H9 (cell line): ENCODE data around the gene CCDC172. TPM values are rescaled to one million over a fixed set of nuclear protein-coding genes. Genes with fewer than 3 reads are reported as not detected.

Experiments used
- DNase-seq: peaks from one replicate; pipeline ENCODE4 v3.0.0-alpha.2; 2017
- H2AFZ ChIP-seq: one replicate; pipeline ENCODE4 v1.6.1; 2013; ENCODE audit warnings: mild to moderate bottlenecking, low read length, control low read depth, moderate library complexity
- H2AK5ac ChIP-seq: 2 replicates; pipeline ENCODE4 v1.6.1; 2013; ENCODE audit warnings: low read length, control low read depth, mixed read lengths; ENCODE audit not compliant: insufficient read length
- H2BK120ac ChIP-seq: one replicate; pipeline ENCODE4 v1.6.1; 2013; ENCODE audit warnings: low read depth, mild to moderate bottlenecking, low read length, control low read depth, inconsistent platforms; ENCODE audit not compliant: poor library complexity, severe bottlenecking
- H2BK12ac ChIP-seq: 2 replicates; pipeline ENCODE4 v1.6.1; 2013; ENCODE audit warnings: low read length, control low read depth, mixed read lengths, low read depth; ENCODE audit not compliant: insufficient read length
- H2BK15ac ChIP-seq: 2 replicates; pipeline ENCODE4 v1.6.1; 2013; ENCODE audit warnings: low read depth, low read length, control low read depth
- H2BK20ac ChIP-seq: one replicate; pipeline ENCODE4 v1.6.1; 2013; ENCODE audit warnings: low read depth, mild to moderate bottlenecking, low read length, control low read depth, inconsistent platforms; ENCODE audit not compliant: poor library complexity, severe bottlenecking
- H2BK5ac ChIP-seq: 2 replicates; pipeline ENCODE4 v1.6.1; 2013; ENCODE audit warnings: low read length, control low read depth, mixed read lengths; ENCODE audit not compliant: insufficient read length
- H3K14ac ChIP-seq: 2 replicates; pipeline ENCODE4 v1.6.1; 2013; ENCODE audit warnings: low read length, control low read depth; ENCODE audit not compliant: insufficient read depth
- H3K18ac ChIP-seq: 2 replicates; pipeline ENCODE4 v1.6.1; 2013; ENCODE audit warnings: low read depth, mild to moderate bottlenecking, mixed read lengths, low read length, control low read depth; ENCODE audit not compliant: insufficient read length
- H3K23ac ChIP-seq: 2 replicates; pipeline ENCODE4 v1.6.1; 2013; ENCODE audit warnings: low read length, control low read depth, mixed read lengths, low read depth; ENCODE audit not compliant: insufficient read length
- H3K23me2 ChIP-seq: 2 replicates; pipeline ENCODE4 v1.6.1; 2013; ENCODE audit warnings: low read depth, mild to moderate bottlenecking, mixed read lengths, low read length, control low read depth; ENCODE audit not compliant: insufficient read length, poor library complexity, severe bottlenecking
- H3K27ac ChIP-seq: 2 replicates; pipeline ENCODE4 v1.5.1; 2013; ENCODE audit warnings: low read length, control low read depth, mixed read lengths, low read depth; ENCODE audit not compliant: insufficient read length
- H3K27me3 ChIP-seq: 2 replicates; pipeline ENCODE4 v1.6.1; 2013; ENCODE audit warnings: low read length, control low read depth, inconsistent platforms; ENCODE audit not compliant: insufficient read depth
- H3K4ac ChIP-seq: 2 replicates; pipeline ENCODE4 v1.6.1; 2013; ENCODE audit warnings: low read depth, mild to moderate bottlenecking, control low read depth, inconsistent platforms, low read length, moderate library complexity
- H3K4me1 ChIP-seq: 2 replicates; pipeline ENCODE4 v1.6.1; 2013; ENCODE audit warnings: low read length, control low read depth, inconsistent platforms; ENCODE audit not compliant: insufficient read depth
- H3K4me2 ChIP-seq: 2 replicates; pipeline ENCODE4 v1.6.1; 2013; ENCODE audit warnings: low read length, control low read depth, mixed read lengths; ENCODE audit not compliant: insufficient read length, insufficient read depth
- H3K56ac ChIP-seq: 2 replicates; pipeline ENCODE4 v1.6.1; 2013; ENCODE audit warnings: low read depth, mild to moderate bottlenecking, mixed read lengths, low read length, control low read depth; ENCODE audit not compliant: insufficient read length
- H3K79me1 ChIP-seq: 2 replicates; pipeline ENCODE4 v1.6.1; 2013; ENCODE audit warnings: low read depth, mild to moderate bottlenecking, moderate library complexity, low read length, control low read depth, inconsistent platforms; ENCODE audit not compliant: insufficient read depth, poor library complexity, severe bottlenecking
- H3K79me2 ChIP-seq: 2 replicates; pipeline ENCODE4 v1.6.1; 2013; ENCODE audit warnings: low read length, control low read depth, inconsistent platforms; ENCODE audit not compliant: insufficient read depth
- H3K9ac ChIP-seq: 2 replicates; pipeline ENCODE4 v1.6.1; 2013; ENCODE audit warnings: low read length, control low read depth, mixed read lengths; ENCODE audit not compliant: insufficient read length; ENCODE audit errors: extremely low read depth
- H3K9me3 ChIP-seq: one replicate; pipeline ENCODE4 v1.6.1; 2013; ENCODE audit warnings: low read depth, low read length, inconsistent platforms; ENCODE audit not compliant: control insufficient read depth
- H3T11ph ChIP-seq: one replicate; pipeline ENCODE4 v1.6.1; 2013; ENCODE audit warnings: mild to moderate bottlenecking, low read length, control low read depth, inconsistent platforms
- H4K20me1 ChIP-seq: one replicate; pipeline ENCODE4 v1.6.1; 2013; ENCODE audit not compliant: control insufficient read depth, insufficient read length, insufficient read depth
- H4K5ac ChIP-seq: 2 replicates; pipeline ENCODE4 v1.6.1; 2013; ENCODE audit warnings: low read depth, mild to moderate bottlenecking, mixed read lengths, low read length, control low read depth; ENCODE audit not compliant: insufficient read length
- H4K8ac ChIP-seq: replicated peaks from 2 replicates; pipeline ENCODE4 v1.6.1; 2013; ENCODE audit warnings: low read length, control low read depth, mixed read lengths, low read depth; ENCODE audit not compliant: insufficient read length
- H4K91ac ChIP-seq: 2 replicates; pipeline ENCODE4 v1.6.1; 2013; ENCODE audit warnings: low read depth, mild to moderate bottlenecking, moderate library complexity, mixed read lengths, low read length, control low read depth; ENCODE audit not compliant: insufficient read length
- H3K27ac Mint-ChIP-seq, 3 experiments: 2 replicates in 2 of 3; 3 replicates in 1 of 3; pipeline ENCODE4 v1.8.0; 2020 to 2021; ENCODE audit warnings: mixed read lengths in 3 of 3, mild to moderate bottlenecking in 1 of 3, moderate library complexity in 1 of 3
- H3K27me3 Mint-ChIP-seq: 2 replicates; pipeline ENCODE4 v1.8.0; 2021; ENCODE audit warnings: low read depth, mild to moderate bottlenecking, moderate library complexity, mixed read lengths
- H3K36me3 Mint-ChIP-seq, 3 experiments: 2 replicates in 2 of 3; 3 replicates in 1 of 3; pipeline ENCODE4 v1.8.0; 2020 to 2021; ENCODE audit warnings: low read depth in 3 of 3, mixed read lengths in 3 of 3; ENCODE audit not compliant: insufficient read depth in 1 of 3
- H3K4me1 Mint-ChIP-seq, 2 experiments: 2 replicates each; pipeline ENCODE4 v1.8.0; 2020; ENCODE audit warnings: mixed read lengths in 2 of 2
- H3K4me3 Mint-ChIP-seq, 2 experiments: 2 replicates in 1 of 2; 3 replicates in 1 of 2; pipeline ENCODE4 v1.8.0; 2020 to 2021; ENCODE audit warnings: mild to moderate bottlenecking in 2 of 2, mixed read lengths in 2 of 2, moderate library complexity in 1 of 2
- H3K9me3 Mint-ChIP-seq, 2 experiments: 2 replicates in 1 of 2; 3 replicates in 1 of 2; pipeline ENCODE4 v1.8.0; 2020; ENCODE audit warnings: mild to moderate bottlenecking in 2 of 2, mixed read lengths in 2 of 2, moderate library complexity in 1 of 2
- CTCF ChIP-seq: fragments of 200-600 bp; sonication (generic); conservative IDR thresholded peaks from 3 replicates; pipeline ENCODE4 v1.8.0; 2021; ENCODE audit warnings: antibody characterized with exemption, mild to moderate bottlenecking
- WGBS: extraction: QIAGEN DNeasy Blood & Tissue Kit; methylation state at CpG from one replicate; pipeline ENCODE4 v1.1.7; 2013; ENCODE audit warnings: missing lambda C conversion rate, low lambda C conversion rate, mixed read lengths; ENCODE audit not compliant: insufficient read length; ENCODE audit errors: extremely low coverage; 5-methylcytosine and 5-hydroxymethylcytosine counted together
- total RNA-seq: library from RNA; stranded (reverse); gene quantifications from 2 replicates; pipeline ENCODE4 v1.2.1, GENCODE V29; 2021

CCDC172 gene
- total RNA-seq, 1 experiment from 2014 or later = 1.3 TPM

- H3K9me3 ChIP-seq = no peaks in the 10 kb centered on the region
- H4K91ac ChIP-seq = no peak overlapping the region
- Mint-ChIP-seq H3K4me1 (no peaks in the 10 kb centered on the region), H3K36me3 (no peaks in the 10 kb centered on the region), H3K9me3 (peaks cover 0 to 2% of the 10 kb centered on the region in 2 experiments; a peak in 1 of 5 replicates), H3K4me3 (no peak overlapping the region), H3K27me3 (no peaks in the 10 kb centered on the region; the same call in none of the 2 replicates), H3K27ac (no peak overlapping the region)
- H3K23ac ChIP-seq = no peak overlapping the region
- no peak for TF ChIP-seq CTCF
- H2BK5ac ChIP-seq = no peak overlapping the region
- H2BK15ac ChIP-seq = no peak overlapping the region
- no peaks in the 10 kb centered on the region for H3K79me1 ChIP-seq
- no CpG with 5 or more reads among the region's 7 CpGs for WGBS
- no peak overlapping the region for H2AK5ac ChIP-seq
- no peak overlapping the region for H3K56ac ChIP-seq
- no peaks in the 10 kb centered on the region for H3K4me1 ChIP-seq
- no peak overlapping the region for H3K27ac ChIP-seq
- no peak overlapping the region for H2BK12ac ChIP-seq
- H3K4me2 ChIP-seq = no peak overlapping the region
- no peaks in the 10 kb centered on the region for H3K27me3 ChIP-seq
- H3T11ph ChIP-seq = no peak overlapping the region
- H3K79me2 ChIP-seq = no peaks in the 10 kb centered on the region
- H3K18ac ChIP-seq = no peak overlapping the region
- no peak overlapping the region for H4K8ac ChIP-seq
- no peak for DNase-seq
- no peak overlapping the region for H2AFZ ChIP-seq
- no peaks in the 10 kb centered on the region for H3K23me2 ChIP-seq
- no peak overlapping the region for H3K4ac ChIP-seq
- no peak overlapping the region for H4K5ac ChIP-seq
- no peaks in the 10 kb centered on the region for H4K20me1 ChIP-seq
- no peak overlapping the region for H2BK20ac ChIP-seq
- no peak overlapping the region for H2BK120ac ChIP-seq
- H3K9ac ChIP-seq = no peak overlapping the region
- H3K14ac ChIP-seq = no peak overlapping the region
These were observed 27.9 kb upstream of the CCDC172 start for GRCh38 chr10:116296291-116296721.
